ENCODE data around the gene GUCD1. TPM values are rescaled to one million over a fixed set of nuclear protein-coding genes. Genes with fewer than 3 reads are reported as not detected.
"Not testable (repeated sequence)": the region's sequence is repeated elsewhere in the genome, so short reads cannot be mapped to it uniquely, and the experiment has no call there.

Gene GUCD1
- total and polyA plus RNA-seq, 8 donors = 81.7 to 188 (median 89.9) TPM

GRCh38 chr22:24601217-24602104 lies 46.5 kb upstream of the GUCD1 start:
- Histone ChIP-seq H3K4me1 (peaks cover 7 to 36% of the 10 kb centered on the region in 2 donors), H3K4me3 (no peak overlapping the region), H3K27ac (peak overlapping the region; percentile 26 to 79), H3K36me3 (no peaks in the 10 kb centered on the region), H3K27me3 (no peaks in the 10 kb centered on the region), H3K9me3 (no peaks in the 10 kb centered on the region)
- intact Hi-C loops (cut with DNase I) = no loop called here
- ATAC-seq = peak; percentile 72
- DNase-seq = peak in 3 of 4 donors; percentile 46 to 90 (median 78)
- no peak for TF ChIP-seq CTCF (IDR thresholded peaks at IDR 0.05)

GRCh38 chr22:24599958-24600715 lies 45.2 kb upstream of the GUCD1 start:
- H3K9me3 ChIP-seq; H3K36me3 ChIP-seq; H3K27me3 ChIP-seq; ATAC-seq; H3K27ac ChIP-seq; DNase-seq; intact Hi-C loops (cut with DNase I); H3K4me3 ChIP-seq: not testable (repeated sequence)
- peaks cover 7 to 36% of the 10 kb centered on the region in 2 donors for H3K4me1 ChIP-seq

- TF ChIP-seq CTCF (IDR thresholded peaks at IDR 0.05) = no peak
- no peak for ATAC-seq
Observed at GRCh38 chr22:24599514-24599913, 44.6 kb upstream of the GUCD1 start.

GRCh38 chr22:24597076-24597475 lies 42.1 kb upstream of the GUCD1 start:
- ATAC-seq; intact Hi-C loops (cut with DNase I); H3K4me3 ChIP-seq; H3K27me3 ChIP-seq; H3K9me3 ChIP-seq; H3K27ac ChIP-seq; H3K36me3 ChIP-seq; DNase-seq: not testable (repeated sequence)
- peaks cover 12 to 23% of the 10 kb centered on the region in 2 donors for H3K4me1 ChIP-seq

More at GRCh38 chr22:24599514-24599913, 44.6 kb upstream of the GUCD1 start:
- intact Hi-C loops (cut with DNase I) = no loop called here
- Histone ChIP-seq H3K27ac (no peak overlapping the region), H3K36me3 (no peaks in the 10 kb centered on the region), H3K27me3 (no peaks in the 10 kb centered on the region), H3K4me3 (no peak overlapping the region), H3K4me1 (peaks cover 7 to 38% of the 10 kb centered on the region in 2 donors), H3K9me3 (no peaks in the 10 kb centered on the region)
- DNase-seq = no peak

GRCh38 chr22:24595863-24596262 lies 40.9 kb upstream of the GUCD1 start:
- Histone ChIP-seq H3K9me3 (no peaks in the 10 kb centered on the region), H3K36me3 (no peaks in the 10 kb centered on the region), H3K4me1 (peaks cover 6 to 11% of the 10 kb centered on the region in 2 donors), H3K27me3 (no peaks in the 10 kb centered on the region), H3K4me3 (no peak overlapping the region), H3K27ac (no peak overlapping the region)
- ATAC-seq (no peak), DNase-seq (no peak)
- no peak for TF ChIP-seq CTCF (IDR thresholded peaks at IDR 0.05)
- intact Hi-C loops (cut with DNase I) = no loop called here

GRCh38 chr22:24595228-24595627 lies 40.3 kb upstream of the GUCD1 start:
- Histone ChIP-seq H3K4me3 (no peak overlapping the region), H3K4me1 (peaks cover 6 to 11% of the 10 kb centered on the region in 2 donors), H3K27ac (no peak overlapping the region), H3K27me3 (no peaks in the 10 kb centered on the region), H3K36me3 (no peaks in the 10 kb centered on the region), H3K9me3 (no peaks in the 10 kb centered on the region)
- TF ChIP-seq CTCF (IDR thresholded peaks at IDR 0.05) = no peak
- no peak for ATAC-seq
- intact Hi-C loops (cut with DNase I) = no loop called here
- DNase-seq = no peak
